Fibroblast of mammary gland (primary cell): ENCODE data around the gene GCAT.
A peak's percentile ranks its signal among the peaks of the same experiment; 100 is the strongest.

Experiments
- DNase-seq: peaks from one replicate; pipeline ENCODE4 v3.0.0-alpha.2; 2010; ENCODE audit warnings: low read depth
- H3K4me3 ChIP-seq: 2 replicates; pipeline ENCODE4 v1.5.1; 2011; ENCODE audit warnings: low read depth, mild to moderate bottlenecking, low read length, moderate library complexity; ENCODE audit not compliant: control insufficient read depth
- CTCF ChIP-seq: conservative IDR thresholded peaks from 2 replicates; pipeline ENCODE4 v1.5.1; 2011; ENCODE audit warnings: low read depth, low read length, inconsistent platforms; ENCODE audit not compliant: control insufficient read depth, insufficient read depth

The GCAT gene

GRCh38 chr22:37807410-37808293 lies at the start of gene GCAT:
GCAT (plus strand) TSS chr22:37807934; CDS start chr22:37807968, 34 bp downstream.
- no peak for TF ChIP-seq CTCF
- DNase-seq, result peak; percentile 94
- H3K4me3 ChIP-seq, result peak within 1 kb of the TSS; percentile 69

GRCh38 chr22:37758694-37759093 lies 49.0 kb upstream of the GCAT start:
- H3K4me3 ChIP-seq, result no peak overlapping the region
- no peak for DNase-seq
- no peak for TF ChIP-seq CTCF

GRCh38 chr22:37759281-37759680 lies 48.5 kb upstream of the GCAT start:
- no peak for DNase-seq
- no peak overlapping the region for H3K4me3 ChIP-seq
- TF ChIP-seq CTCF, result no peak

GRCh38 chr22:37760152-37760551 lies 47.6 kb upstream of the GCAT start:
- TF ChIP-seq CTCF, result no peak
- no peak for DNase-seq
- no peak overlapping the region for H3K4me3 ChIP-seq

GRCh38 chr22:37762389-37762836 lies 45.3 kb upstream of the GCAT start:
- no peak overlapping the region for H3K4me3 ChIP-seq
- no peak for TF ChIP-seq CTCF
- DNase-seq, result no peak

- no peak for DNase-seq
- H3K4me3 ChIP-seq, result no peak overlapping the region
- no peak for TF ChIP-seq CTCF
Observed at GRCh38 chr22:37763012-37763411, 44.7 kb upstream of the GCAT start.
